Measurements from ENCODE around the gene FHOD3. TPM values are rescaled to one million over a fixed set of nuclear protein-coding genes. Genes with fewer than 3 reads are reported as not detected.

The FHOD3 gene
- total RNA-seq, 1 donor from 2014 or later = 311 TPM

GRCh38 chr18:36392164-36392978 lies 94.9 kb downstream of the FHOD3 start:
- intact Hi-C loops (cut with DNase I) = loop anchor here (2.0 kb wide), 1 partner anchor 76 kb away; no protein-coding TSS in a partner anchor
- no peak for DNase-seq (ENCODE audit: low spot score)

- intact Hi-C loops (cut with DNase I) = loop anchor here (2.0 kb wide), 1 partner anchor 76 kb away; no protein-coding TSS in a partner anchor
- no peak for DNase-seq (ENCODE audit: low spot score)
These were observed 95.4 kb downstream of the FHOD3 start for GRCh38 chr18:36392979-36393287.

- DNase-seq (ENCODE audit: low spot score) = no peak
- intact Hi-C loops (cut with DNase I) = no loop called here
These were observed 97.0 kb downstream of the FHOD3 start for GRCh38 chr18:36394486-36394885.

GRCh38 chr18:36396190-36396589 lies 98.7 kb downstream of the FHOD3 start:
- no peak for DNase-seq (ENCODE audit: low spot score)
- intact Hi-C loops (cut with DNase I) = no loop called here

GRCh38 chr18:36397033-36397432 lies 99.5 kb downstream of the FHOD3 start:
- DNase-seq (ENCODE audit: low spot score) = no peak
- intact Hi-C loops (cut with DNase I) = no loop called here

GRCh38 chr18:36398419-36398818 lies 100.9 kb downstream of the FHOD3 start:
- DNase-seq (ENCODE audit: low spot score) = no peak
- intact Hi-C loops (cut with DNase I) = no loop called here

GRCh38 chr18:36399055-36399454 lies 101.5 kb downstream of the FHOD3 start:
- DNase-seq (ENCODE audit: low spot score) = no peak
- intact Hi-C loops (cut with DNase I) = no loop called here

GRCh38 chr18:36401462-36401861 lies 103.9 kb downstream of the FHOD3 start:
- intact Hi-C loops (cut with DNase I) = no loop called here
- DNase-seq (ENCODE audit: low spot score) = no peak

GRCh38 chr18:36402765-36403396 lies 105.4 kb downstream of the FHOD3 start:
- intact Hi-C loops (cut with DNase I) = no loop called here
- no peak for DNase-seq (ENCODE audit: low spot score)

GRCh38 chr18:36403896-36404820 lies 106.6 kb downstream of the FHOD3 start:
- no peak for DNase-seq (ENCODE audit: low spot score)
- intact Hi-C loops (cut with DNase I) = no loop called here

GRCh38 chr18:36405611-36406010 lies 108.1 kb downstream of the FHOD3 start:
- intact Hi-C loops (cut with DNase I) = no loop called here
- no peak for DNase-seq (ENCODE audit: low spot score)

GRCh38 chr18:36406805-36407204 lies 109.3 kb downstream of the FHOD3 start:
- intact Hi-C loops (cut with DNase I) = no loop called here
- DNase-seq (ENCODE audit: low spot score) = no peak

- no peak for DNase-seq (ENCODE audit: low spot score)
- intact Hi-C loops (cut with DNase I) = no loop called here
These were observed 111.1 kb downstream of the FHOD3 start for GRCh38 chr18:36408606-36409005.

GRCh38 chr18:36409779-36410178 lies 112.3 kb downstream of the FHOD3 start:
- no peak for DNase-seq (ENCODE audit: low spot score)
- intact Hi-C loops (cut with DNase I) = loop anchor here (5.0 kb wide), 1 partner anchor 112 kb away; the partner anchor contains the start of gene FHOD3

- intact Hi-C loops (cut with DNase I) = loop anchor here (5.0 kb wide), 1 partner anchor 113 kb away; the partner anchor contains the start of gene FHOD3
- no peak for DNase-seq (ENCODE audit: low spot score)
These were observed 112.8 kb downstream of the FHOD3 start for GRCh38 chr18:36410346-36410745.

GRCh38 chr18:36411745-36412168 lies 114.2 kb downstream of the FHOD3 start:
- DNase-seq (ENCODE audit: low spot score) = no peak
- intact Hi-C loops (cut with DNase I) = loop anchor here (5.0 kb wide), 1 partner anchor 114 kb away; the partner anchor contains the start of gene FHOD3

GRCh38 chr18:36412778-36413177 lies 115.3 kb downstream of the FHOD3 start:
- intact Hi-C loops (cut with DNase I) = loop anchor here (5.0 kb wide), 1 partner anchor 115 kb away; the partner anchor contains the start of gene FHOD3
- DNase-seq (ENCODE audit: low spot score) = no peak

- no peak for DNase-seq (ENCODE audit: low spot score)
- intact Hi-C loops (cut with DNase I) = no loop called here
These were observed 117.7 kb downstream of the FHOD3 start for GRCh38 chr18:36415171-36415570.

- no peak for DNase-seq (ENCODE audit: low spot score)
- intact Hi-C loops (cut with DNase I) = no loop called here
These were observed 118.1 kb downstream of the FHOD3 start for GRCh38 chr18:36415625-36416024.

Measured in cardiac septum (tissue), 1 donor.